MCF 10A (cell line): Measurements from ENCODE around the gene CD47. TPM values are rescaled to one million over a fixed set of nuclear protein-coding genes. Genes with fewer than 3 reads are reported as not detected.

Experiments used
- BruUV-seq: library from RNA; stranded (reverse); fragments of 400-500 nt; replicated peaks from 2 replicates; lab custom pipeline; 2021; lab: Mats Ljungman, UMichigan
- CTCF ChIA-PET: fragments of 300-600 bp; sonication (Branson Sonifier 250); formaldehyde crosslinking; extraction: SDS; loops from one replicate; lab custom pipeline; 2021; ENCODE audit warnings: antibody characterized with exemption, inconsistent platforms; lab: Yijun Ruan, JAX
- POLR2A ChIA-PET: fragments of 300-600, 350-650 bp; sonication (Branson Sonifier 250); formaldehyde crosslinking; extraction: SDS; loops from one replicate; lab custom pipeline; 2020; ENCODE audit warnings: antibody characterized with exemption, inconsistent platforms; lab: Yijun Ruan, JAX
- DNase-seq: peaks from one replicate; pipeline ENCODE4 v3.0.0-alpha.2; 2018; ENCODE audit not compliant: unreplicated experiment
- H3K27ac Mint-ChIP-seq: one replicate; pipeline ENCODE4 v1.8.0; 2022; ENCODE audit warnings: mild to moderate bottlenecking, low read depth, mixed read lengths; ENCODE audit not compliant: unreplicated experiment
- H3K27me3 Mint-ChIP-seq: one replicate; pipeline ENCODE4 v1.8.0; 2022; ENCODE audit warnings: mixed read lengths; ENCODE audit not compliant: insufficient read depth, unreplicated experiment
- H3K36me3 Mint-ChIP-seq: one replicate; pipeline ENCODE4 v1.8.0; 2022; ENCODE audit warnings: mild to moderate bottlenecking, moderate library complexity, mixed read lengths; ENCODE audit not compliant: insufficient read depth, unreplicated experiment
- H3K4me1 Mint-ChIP-seq: one replicate; pipeline ENCODE4 v1.8.0; 2022; ENCODE audit warnings: mixed read lengths; ENCODE audit not compliant: insufficient read depth, unreplicated experiment
- H3K4me3 Mint-ChIP-seq: one replicate; pipeline ENCODE4 v1.8.0; 2022; ENCODE audit warnings: mild to moderate bottlenecking, moderate library complexity, mixed read lengths; ENCODE audit not compliant: unreplicated experiment
- H3K9me3 Mint-ChIP-seq: one replicate; pipeline ENCODE4 v1.8.0; 2022; ENCODE audit warnings: mixed read lengths; ENCODE audit not compliant: unreplicated experiment
- CTCF ChIP-seq: fragments of 200-600 bp; IDR thresholded peaks from one replicate; pipeline ENCODE4 v1.8.0; 2022; ENCODE audit warnings: antibody characterized with exemption, mild to moderate bottlenecking; ENCODE audit not compliant: unreplicated experiment
- intact Hi-C: fragments of 100-400 bp; cut with micrococcal nuclease; formaldehyde crosslinking; loops from 2 replicates; pipeline ENCODE4 v1.14.1; 2022
- total RNA-seq: library from RNA; stranded (reverse); gene quantifications from 2 replicates; pipeline ENCODE4 v1.2.3, GENCODE V29; 2022

Gene CD47
- total RNA-seq, 1 experiment from 2014 or later = 28.5 TPM

GRCh38 chr3:108130701-108131474, 40.1 kb upstream of the CD47 start:
- BruUV-seq = TSS peak; percentile 94
- ChIA-PET POLR2A (interaction anchor here (0.6 to 4.2 kb wide), 12 partner anchors 9 to 538 kb away, joined by 3 to 27 read pairs (median 4); partner anchors contain the start of genes CD47 and IFT57), CTCF (interaction anchor here (0.6 to 1.2 kb wide), 3 partner anchors 8 to 487 kb away, joined by 3 read pairs; no protein-coding TSS in a partner anchor)
- Mint-ChIP-seq H3K36me3 (no peaks in the 10 kb centered on the region), H3K27ac (peak overlapping the region; percentile 69), H3K27me3 (no peaks in the 10 kb centered on the region), H3K9me3 (no peaks in the 10 kb centered on the region), H3K4me1 (peaks cover 33% of the 10 kb centered on the region), H3K4me3 (peak overlapping the region; percentile 7)
- peak; percentile 74 for DNase-seq
- intact Hi-C loops = no loop called here
- TF ChIP-seq CTCF = no peak

- ChIA-PET POLR2A (interaction anchor here (0.6 to 4.2 kb wide), 8 partner anchors 8 to 538 kb away, joined by 3 to 27 read pairs (median 4); partner anchors contain the start of genes CD47 and IFT57), CTCF (interaction anchor here (0.6 kb wide), 1 partner anchor 487 kb away, joined by 3 read pairs; no protein-coding TSS in a partner anchor)
- no peaks in the 10 kb centered on the region for H3K36me3 Mint-ChIP-seq
- no peak for DNase-seq
- no peak overlapping the region for H3K4me3 Mint-ChIP-seq
- no peak for TF ChIP-seq CTCF
- peaks cover 33% of the 10 kb centered on the region for H3K4me1 Mint-ChIP-seq
- BruUV-seq = no TSS peak
- no peaks in the 10 kb centered on the region for H3K27me3 Mint-ChIP-seq
- intact Hi-C loops = no loop called here
- no peak overlapping the region for H3K27ac Mint-ChIP-seq
- no peaks in the 10 kb centered on the region for H3K9me3 Mint-ChIP-seq
Measured at GRCh38 chr3:108130236-108130635, 39.4 kb upstream of the CD47 start.

GRCh38 chr3:108127301-108127988, 36.6 kb upstream of the CD47 start:
- TF ChIP-seq CTCF = no peak
- intact Hi-C loops = no loop called here
- DNase-seq = no peak
- POLR2A ChIA-PET = no interaction called here
- H3K4me3 Mint-ChIP-seq = no peak overlapping the region
- H3K27ac Mint-ChIP-seq = peak overlapping the region; percentile 29
- H3K36me3 Mint-ChIP-seq = no peaks in the 10 kb centered on the region
- H3K9me3 Mint-ChIP-seq = no peaks in the 10 kb centered on the region
- no TSS peak for BruUV-seq
- H3K27me3 Mint-ChIP-seq = no peaks in the 10 kb centered on the region
- peaks cover 25% of the 10 kb centered on the region for H3K4me1 Mint-ChIP-seq
- CTCF ChIA-PET = interaction anchor here (1.0 kb wide), 1 partner anchor 10 kb away, joined by 3 read pairs; no protein-coding TSS in a partner anchor

- BruUV-seq = no TSS peak
- CTCF ChIA-PET = interaction anchor here (1.0 kb wide), 1 partner anchor 9 kb away, joined by 3 read pairs; no protein-coding TSS in a partner anchor
- no peak for DNase-seq
- no peaks in the 10 kb centered on the region for H3K9me3 Mint-ChIP-seq
- H3K27me3 Mint-ChIP-seq = no peaks in the 10 kb centered on the region
- POLR2A ChIA-PET = no interaction called here
- intact Hi-C loops = no loop called here
- H3K4me3 Mint-ChIP-seq = no peak overlapping the region
- no peaks in the 10 kb centered on the region for H3K36me3 Mint-ChIP-seq
- peaks cover 14% of the 10 kb centered on the region for H3K4me1 Mint-ChIP-seq
- TF ChIP-seq CTCF = no peak
- no peak overlapping the region for H3K27ac Mint-ChIP-seq
Measured at GRCh38 chr3:108126348-108126747, 35.5 kb upstream of the CD47 start.
